Head of caudate nucleus (tissue), 42 donors: ENCODE results near the gene NOD1.
A peak's percentile ranks its signal among the peaks of the same experiment; 100 is the strongest.
"Not testable (repeated sequence)": the region's sequence is repeated elsewhere in the genome, so short reads cannot be mapped to it uniquely, and the experiment has no call there.

Experiments
- DNase-seq, 42 donors: peaks; one replicate each; pipeline versions ENCODE4 v3.0.0 to v3.0.0-alpha.2; 2020 to 2021; ENCODE audit warnings: mixed read lengths in 7 of 42
- intact Hi-C: fragments of 100-400 bp; cut with DNase I; formaldehyde crosslinking; loops from one replicate; pipeline ENCODE4 v1.15.0; 2022

NOD1 gene

DNA sequence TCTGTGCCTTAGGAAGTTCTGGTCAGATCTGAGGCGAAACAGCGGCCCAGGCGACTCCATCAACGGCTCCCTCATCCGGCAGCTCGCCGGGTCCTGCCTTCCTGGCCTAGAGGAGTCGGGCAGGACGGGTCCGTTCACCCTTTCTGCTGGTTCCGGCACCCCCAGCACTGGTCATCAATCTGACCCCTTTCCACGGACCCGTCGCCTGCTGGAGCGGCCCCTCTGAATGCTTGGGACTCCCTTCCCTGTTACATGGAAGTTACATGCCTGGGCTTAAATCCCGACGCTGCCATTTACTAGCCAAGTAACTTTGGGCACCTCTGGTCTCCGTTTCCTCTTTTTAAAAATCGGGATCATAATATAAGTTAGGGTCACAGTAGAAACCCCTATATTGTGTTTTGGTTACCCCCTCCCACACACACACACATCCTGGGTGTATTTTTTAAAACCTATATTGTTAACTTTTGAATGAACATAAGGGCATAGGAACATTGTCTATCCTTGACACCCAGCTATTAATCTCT lies 26.7 kb upstream of the NOD1 start:
- DNase-seq, result no peak
- intact Hi-C loops, result loop anchor here (10.0 kb wide), 3 partner anchors 60 to 340 kb away; partner anchors contain the start of gene ZNRF2

DNA sequence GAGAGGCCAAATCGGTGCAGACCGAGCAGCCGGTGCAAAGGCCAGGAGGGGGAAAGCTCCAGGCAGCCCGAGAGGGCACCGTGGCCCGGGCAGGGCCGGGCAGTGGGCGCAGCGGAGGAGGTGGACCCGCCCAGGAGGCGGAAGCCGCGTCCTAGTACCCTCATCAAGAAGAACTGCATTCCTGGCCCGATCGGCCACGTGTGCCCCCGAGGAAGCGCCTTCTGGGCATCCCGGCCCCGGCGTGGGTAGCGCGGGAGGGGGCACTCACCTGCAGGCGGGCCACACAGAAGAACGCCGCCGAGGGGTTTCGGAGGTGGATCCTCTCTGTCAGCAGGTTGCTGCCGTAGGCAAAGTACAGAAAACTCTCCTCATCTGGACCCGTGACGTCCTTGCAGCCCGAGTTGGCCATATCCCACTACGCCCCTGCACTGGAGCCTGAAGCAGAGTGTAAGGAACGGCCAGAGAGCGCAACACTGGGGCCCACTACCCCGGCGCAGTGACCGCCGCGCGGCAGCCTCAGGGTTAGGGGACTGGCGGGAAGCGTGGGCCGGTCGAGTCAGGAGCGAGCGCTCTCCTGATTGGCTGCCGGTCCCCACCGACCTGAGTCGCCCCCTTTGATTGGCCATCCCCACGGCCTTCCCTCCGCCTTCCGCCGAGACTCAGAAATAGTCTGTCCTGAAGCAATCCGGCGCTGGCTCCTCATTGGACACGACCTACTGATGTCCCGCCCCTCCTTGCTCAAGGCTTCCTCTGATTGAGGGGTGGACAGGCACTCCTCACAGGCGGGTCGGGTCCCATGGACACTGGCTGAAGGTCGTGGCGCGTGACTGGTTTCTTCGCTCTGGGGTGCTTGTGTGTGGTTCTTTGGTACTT lies 26.0 kb upstream of the NOD1 start, which contains the start of gene GGCT:
TSS of gene GGCT (minus strand) at position 529 of the 873 bp plus-strand sequence. CDS start at position 409, 120 bp downstream.
- intact Hi-C loops, result loop anchor here (10.0 kb wide), 3 partner anchors 60 to 340 kb away; partner anchors contain the start of gene ZNRF2
- DNase-seq, result peak; percentile 97 to 100 (median 99)

DNA sequence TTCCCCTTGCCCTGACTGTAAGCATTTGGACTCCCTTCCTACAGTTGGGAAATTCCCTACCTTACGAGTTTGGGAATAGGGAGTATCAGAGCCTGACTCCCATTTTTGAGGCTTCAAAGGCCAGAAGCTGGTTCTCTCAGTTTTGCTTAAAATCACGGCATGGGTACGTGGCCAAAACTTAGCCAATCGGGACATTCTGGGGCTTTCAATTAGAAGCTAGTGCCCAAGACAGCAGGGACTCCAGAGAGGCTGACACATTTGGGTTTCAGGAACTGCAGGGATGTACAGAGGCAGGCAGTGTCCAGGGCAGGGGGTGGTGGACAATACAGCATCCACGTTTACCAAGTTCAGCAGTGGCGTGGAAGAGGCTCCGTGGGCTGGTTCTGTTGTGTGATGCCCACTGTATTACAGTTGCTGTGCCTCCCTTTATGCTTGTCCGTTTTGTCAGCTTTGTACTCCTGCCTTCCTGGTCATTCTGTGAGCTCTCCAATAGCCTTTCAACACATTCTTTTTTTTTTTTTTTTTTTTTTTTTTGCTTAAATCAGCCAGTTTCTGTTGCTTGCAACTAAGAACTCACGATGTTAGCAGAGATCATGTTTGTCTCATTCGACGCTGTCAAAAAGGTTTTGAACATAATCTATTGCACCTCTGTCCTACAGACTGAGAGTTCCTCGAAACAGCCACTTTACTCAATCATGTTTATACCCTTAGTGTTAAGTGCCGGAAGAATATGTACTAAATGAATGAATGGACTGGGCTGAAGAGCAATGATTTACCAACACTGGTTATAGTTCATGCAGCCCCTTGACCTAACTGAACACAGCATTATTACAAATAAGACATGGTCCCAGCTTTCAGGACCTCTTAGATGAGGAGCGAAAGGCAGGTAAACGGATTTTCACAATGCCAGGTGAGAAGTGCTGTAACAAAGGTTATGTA lies 25.0 kb upstream of the NOD1 start:
- no peak for DNase-seq

DNA sequence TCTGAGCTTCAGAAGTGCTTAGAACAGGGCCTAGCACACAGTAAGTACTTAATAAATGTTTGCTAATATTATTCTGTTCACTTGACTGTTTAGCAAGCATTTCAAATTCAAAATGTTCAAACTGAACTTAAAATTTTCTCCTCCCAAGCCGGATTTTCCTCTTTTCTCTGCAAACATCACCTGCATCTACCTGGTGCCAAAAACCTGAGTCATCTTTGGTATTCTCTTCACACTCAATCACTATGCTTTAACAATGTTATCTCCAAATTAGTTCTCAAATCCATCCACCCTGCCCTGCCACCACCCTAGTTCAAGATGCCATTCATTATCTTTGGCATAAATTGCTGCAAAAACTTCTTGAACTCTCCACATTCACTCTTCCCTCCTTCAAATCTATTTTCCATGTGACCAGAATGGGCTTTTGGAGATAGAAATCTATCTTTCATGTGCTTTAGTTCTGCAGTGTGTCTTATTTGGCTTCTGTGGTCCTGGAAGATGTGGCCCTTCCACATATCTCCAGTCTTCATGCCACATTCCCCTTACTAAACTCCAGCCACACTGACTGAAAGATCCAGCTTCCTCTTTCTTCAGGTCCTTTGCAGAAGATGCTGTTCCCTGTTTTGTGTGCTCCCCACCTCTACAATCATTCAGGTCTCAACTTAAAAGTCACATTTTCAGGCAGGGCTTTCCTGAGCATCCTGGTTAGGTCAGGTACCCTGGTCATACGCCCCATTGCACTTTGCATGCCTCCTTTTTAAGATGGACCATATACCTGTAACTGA lies 24.1 kb upstream of the NOD1 start:
- intact Hi-C loops, result loop anchor here (10.0 kb wide), 3 partner anchors 62 to 338 kb away; partner anchors contain the start of gene ZNRF2
- no peak for DNase-seq

More for the DNA sequence above, 25.0 kb upstream of the NOD1 start:
- intact Hi-C loops, result loop anchor here (10.0 kb wide), 3 partner anchors 61 to 339 kb away; partner anchors contain the start of gene ZNRF2

DNA sequence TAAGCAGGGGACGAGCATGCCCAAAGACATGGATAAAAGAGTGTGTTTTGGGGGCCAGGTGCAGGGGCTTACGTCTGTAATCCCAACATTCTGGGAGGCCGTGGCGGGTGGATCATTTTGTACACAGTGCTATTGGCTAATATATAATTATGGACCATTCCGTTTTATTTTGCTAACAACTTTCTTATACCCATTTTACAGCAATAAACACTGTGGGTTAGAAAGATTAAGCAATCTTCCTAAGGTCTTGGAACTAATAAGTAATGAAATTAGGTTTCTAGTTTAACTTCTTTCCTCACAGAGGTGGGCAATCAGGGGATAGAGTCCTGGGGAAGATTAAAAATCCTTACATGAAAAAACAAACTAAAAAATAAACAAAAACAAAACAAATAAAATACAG lies 22.7 kb upstream of the NOD1 start:
- intact Hi-C loops, result loop anchor here (10.0 kb wide), 3 partner anchors 64 to 336 kb away; partner anchors contain the start of gene ZNRF2
- no peak for DNase-seq

DNA sequence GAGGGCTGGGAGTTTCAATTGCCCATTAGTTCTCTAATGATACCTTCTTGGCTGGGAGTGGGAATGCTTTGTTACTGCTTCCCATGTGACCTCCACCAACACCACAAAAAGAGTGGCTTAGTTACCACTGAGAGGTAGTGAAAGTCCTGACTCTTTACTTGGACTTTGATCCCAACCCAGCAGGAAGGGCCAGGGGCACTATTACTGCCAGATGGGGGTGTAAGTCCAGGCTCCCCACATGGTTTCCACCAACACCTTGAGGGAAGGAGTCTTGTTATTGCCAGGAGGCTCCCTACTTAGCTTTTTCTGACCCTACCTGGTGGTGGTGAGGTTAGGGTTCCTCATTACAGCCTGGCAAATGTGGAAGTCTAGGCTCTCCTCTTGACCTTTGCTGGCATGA lies 14.6 kb upstream of the NOD1 start:
- intact Hi-C loops, result no loop called here
- no peak for DNase-seq

DNA sequence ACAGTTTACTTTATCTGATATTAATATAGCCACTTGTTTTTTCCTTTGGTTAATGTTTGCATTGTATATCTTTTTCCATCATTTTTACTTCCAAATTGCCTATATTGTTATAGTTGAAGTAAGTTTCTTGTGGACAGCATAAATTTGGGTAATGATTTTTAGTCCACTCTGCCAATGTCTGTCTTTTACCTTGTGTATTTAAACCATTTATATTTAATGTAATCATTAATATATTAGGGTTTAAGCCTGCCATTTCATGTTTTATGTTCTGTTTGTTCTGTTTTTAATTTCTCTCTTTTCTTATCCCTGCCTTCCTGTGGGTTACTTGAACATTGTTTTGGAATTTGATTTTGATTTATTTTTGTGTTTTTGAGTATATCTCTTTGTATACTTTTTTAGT lies 12.8 kb upstream of the NOD1 start:
- DNase-seq, result no peak
- intact Hi-C loops, result no loop called here

DNA sequence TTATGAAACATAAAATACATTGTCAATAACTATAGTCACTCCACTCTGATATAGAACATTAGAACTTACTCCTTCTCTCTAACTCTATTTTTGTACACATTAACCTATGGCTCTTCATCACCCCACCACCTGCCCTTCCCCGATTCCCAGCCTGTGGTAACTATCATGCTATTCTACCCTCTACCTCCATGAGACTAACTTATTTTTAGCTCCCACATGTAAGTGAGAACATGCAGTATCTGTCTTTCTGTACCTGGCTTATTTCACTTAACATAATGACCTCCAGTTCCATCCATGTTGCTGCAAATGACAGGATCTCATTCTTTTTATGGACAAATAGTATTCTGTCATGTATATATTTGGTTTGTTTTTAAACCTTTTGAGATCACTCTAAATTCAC lies 8.8 kb upstream of the NOD1 start:
- intact Hi-C loops, result no loop called here
- no peak for DNase-seq

DNA sequence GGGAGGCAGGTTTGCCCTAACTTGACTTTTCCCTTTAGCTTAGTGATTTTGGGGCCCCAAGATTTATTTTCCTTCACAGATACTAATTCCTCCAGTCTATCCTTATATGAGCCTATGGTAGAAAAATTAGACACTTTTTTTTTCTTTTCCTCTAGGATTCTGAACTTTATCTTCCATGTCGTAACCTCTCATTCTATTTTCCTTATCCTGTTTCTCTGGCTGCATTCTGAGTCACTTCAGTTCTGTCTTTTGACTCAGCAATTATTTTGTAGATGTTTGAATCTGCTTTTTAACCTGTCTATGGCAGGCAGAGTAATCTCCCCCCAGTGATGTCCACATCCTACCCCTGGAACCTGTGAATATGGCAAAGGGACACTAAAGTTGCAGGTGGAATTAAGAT lies 7.1 kb upstream of the NOD1 start:
- intact Hi-C loops, result no loop called here
- DNase-seq, result no peak

DNA sequence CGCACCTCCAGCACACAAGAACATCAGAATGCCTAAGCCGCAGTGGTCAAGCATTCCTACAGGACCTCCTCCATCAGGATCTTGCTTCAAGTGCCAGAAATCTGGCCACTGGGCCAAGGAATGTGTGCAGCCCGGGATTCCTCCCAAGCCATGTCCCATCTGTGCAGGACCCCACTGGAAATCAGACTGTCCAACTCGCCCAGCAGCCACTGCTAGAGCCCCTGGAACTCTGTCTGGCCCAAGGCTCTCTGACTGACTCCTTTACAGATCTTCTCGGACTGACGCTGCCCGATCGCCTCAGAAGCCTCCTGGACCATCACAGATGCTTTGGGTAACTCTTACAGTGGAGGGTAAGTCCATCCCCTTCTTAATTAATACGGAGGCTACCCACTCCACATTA lies 2.8 kb upstream of the NOD1 start:
- intact Hi-C loops, result not testable (repeated sequence)
- peak in 1 of 42 donors; percentile 38 for DNase-seq

DNA sequence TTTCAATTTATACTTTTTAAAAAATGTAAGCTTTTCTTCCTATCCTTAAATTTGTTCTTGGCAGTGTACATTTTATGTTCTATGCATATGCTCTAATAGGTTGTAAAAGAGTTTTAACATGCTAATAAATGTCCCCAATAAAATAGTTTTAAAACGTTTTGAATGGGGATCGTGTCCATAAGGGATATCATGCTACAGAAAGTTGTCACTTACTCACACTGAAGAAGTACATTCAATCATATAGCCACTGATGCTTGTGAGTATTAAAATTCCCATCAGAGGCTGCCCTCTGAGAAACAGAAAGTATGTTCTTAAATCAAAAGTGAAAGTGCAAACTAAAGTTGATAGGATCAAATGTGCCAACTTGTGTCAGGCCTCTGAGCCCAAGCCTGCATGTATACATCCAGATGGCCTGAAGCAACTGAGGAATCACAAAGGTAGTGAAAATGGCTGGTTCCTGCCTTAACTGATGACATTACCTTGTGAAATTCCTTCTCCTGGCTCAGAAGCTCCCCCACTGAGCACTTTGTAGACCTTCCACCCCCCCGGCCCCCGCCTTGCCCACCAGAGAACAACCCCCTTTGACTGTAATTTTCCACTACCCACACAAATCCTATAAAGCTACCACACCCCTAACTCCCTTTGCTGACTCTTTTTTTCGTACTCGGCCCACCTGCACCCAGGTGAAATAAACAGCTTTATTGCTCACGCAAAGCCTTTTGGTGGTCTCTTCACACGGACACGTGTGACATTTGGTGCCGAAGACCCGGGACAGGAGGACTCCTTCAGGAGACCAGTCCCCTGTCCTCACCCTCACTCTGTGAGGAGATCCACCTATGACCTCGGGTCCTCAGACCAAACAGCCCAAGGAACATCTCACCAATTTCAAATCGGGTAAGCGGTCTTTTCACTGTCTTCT lies 877 bp upstream of the NOD1 start:
- DNase-seq, result peak in 1 of 42 donors; percentile 40
- intact Hi-C loops, result no loop called here

DNA sequence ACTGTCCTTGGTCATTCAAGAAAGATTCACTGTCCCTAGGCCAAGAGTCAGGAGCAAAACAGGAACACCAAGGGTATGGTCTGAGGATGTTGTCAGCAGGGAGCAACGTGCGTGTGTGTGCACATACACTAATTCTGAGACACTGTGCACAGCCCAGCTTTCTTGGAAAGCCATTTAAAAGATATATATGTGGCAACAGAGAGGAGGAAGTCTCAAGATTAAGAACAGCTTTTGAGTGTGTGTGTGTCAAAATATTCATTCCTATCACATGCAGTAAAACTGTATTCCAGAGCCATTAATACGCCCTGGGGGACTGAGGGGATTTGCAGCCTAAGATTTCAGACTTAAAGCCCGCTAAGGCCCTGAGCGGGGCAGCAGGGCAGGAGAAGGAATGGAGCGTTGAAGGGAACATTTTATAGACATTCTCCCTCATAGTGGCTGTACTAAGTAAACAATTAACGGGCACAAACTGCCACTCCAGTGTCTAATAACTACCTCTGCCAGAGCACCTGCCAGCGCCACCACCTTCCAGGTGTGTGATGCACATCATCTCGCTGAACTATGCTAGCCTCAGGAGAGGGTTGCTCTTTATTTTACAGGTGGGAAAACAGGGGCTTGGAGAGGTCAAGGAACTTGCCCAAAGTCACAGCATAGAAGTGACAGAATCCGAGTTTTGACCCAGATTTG lies 2.0 kb downstream of the NOD1 start:
- peak in 1 of 42 donors; percentile 21 for DNase-seq
- intact Hi-C loops, result no loop called here

DNA sequence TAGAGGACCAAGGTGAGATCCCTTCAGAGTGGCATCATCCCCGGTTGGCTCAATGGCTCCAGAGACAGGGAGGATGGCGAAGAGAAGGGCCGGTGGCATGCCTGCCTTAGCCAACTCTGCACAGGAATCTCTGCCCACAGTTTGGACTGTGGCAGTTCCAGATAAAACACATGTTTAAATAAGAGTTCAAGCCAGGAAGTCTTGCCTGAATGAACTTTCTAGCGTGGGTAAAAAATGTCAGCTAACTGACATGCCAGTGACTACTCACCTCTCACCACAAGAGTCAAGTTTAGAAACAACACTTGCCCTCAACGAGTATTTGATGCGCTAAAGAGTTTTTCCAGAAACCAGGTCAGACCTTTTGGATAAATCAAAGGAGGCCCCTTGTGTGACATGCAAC lies 3.0 kb downstream of the NOD1 start:
- peak in 1 of 42 donors; percentile 24 for DNase-seq
- intact Hi-C loops, result no loop called here

DNA sequence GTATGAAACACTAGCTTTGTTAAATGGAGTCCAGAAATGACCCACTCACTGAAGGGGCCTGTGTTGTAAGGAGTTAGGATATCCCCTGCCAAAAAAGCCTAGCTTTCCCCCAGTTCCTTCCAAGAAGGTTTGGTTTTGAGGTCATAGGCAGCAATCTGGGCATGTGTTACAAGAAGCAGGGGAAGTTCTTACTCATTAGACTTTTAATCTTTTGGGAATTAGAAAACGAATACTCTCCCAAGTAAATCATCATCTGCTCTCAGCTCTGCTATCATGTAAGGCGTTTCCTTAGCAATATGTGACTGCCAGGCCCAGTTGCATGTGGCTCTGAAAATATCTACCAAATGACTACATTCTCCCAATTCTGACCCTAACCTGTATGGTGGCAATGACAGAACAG lies 3.7 kb downstream of the NOD1 start:
- intact Hi-C loops, result no loop called here
- DNase-seq, result peak in 1 of 42 donors; percentile 13

DNA sequence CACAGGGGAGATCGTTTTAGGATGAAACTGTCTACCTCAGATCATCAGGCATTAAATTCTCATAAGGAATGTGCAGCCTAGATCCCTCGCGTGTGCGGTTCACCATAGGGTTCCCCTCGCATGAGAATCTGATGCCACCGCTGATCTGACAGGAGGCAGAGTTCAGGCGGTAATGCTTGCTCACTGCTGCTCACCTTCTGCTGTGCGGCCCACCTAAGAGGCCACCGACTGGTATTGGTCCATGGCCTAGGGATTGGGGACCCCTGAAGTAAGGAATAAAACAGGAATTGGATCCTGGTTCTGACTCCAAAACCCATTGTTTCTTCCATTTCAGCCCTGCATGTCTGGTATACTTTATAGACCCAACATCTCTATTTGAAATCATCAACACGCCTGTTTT lies 4.1 kb downstream of the NOD1 start:
- intact Hi-C loops, result no loop called here
- peak in 1 of 42 donors; percentile 20 for DNase-seq

DNA sequence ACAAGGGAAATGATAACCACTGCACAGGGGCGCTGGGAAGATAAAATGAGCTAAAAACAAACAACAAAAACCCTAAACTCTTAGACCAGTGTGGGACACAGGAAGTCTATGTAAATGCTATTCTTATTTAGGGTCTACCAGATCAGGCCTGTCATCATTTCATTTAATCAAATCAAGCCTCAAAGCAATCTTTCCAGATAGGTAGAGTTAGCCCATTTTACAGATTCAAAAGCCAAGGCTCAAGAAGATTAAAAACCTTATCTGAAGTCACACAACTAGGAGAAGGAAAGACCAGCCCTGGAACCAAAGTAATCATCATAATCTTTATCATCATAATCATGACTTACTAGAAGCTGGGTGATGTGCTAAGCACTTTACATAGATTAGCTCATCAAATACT lies 4.7 kb downstream of the NOD1 start:
- intact Hi-C loops, result no loop called here
- DNase-seq, result no peak
